ENCODE measurements around the gene TOP1.

TOP1 gene

DNA sequence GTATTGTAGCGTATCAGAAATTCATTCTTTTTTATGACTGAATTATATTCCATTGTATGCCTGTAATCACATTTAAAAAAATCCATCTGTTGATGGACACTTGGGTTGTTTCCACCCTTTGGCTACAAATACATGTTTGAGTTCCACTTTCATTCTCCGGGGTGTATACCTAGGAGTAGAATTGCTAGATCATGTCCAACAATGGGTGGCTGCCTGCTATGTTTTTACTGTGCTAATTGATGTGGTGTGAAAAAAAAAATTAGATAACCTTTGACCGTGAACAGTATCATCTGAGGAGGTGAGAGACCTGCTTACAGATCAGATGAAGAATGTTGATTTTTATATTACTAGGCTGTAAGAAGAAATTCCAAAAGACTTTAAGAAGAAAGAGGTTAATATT lies 37.1 kb downstream of the TOP1 start:
- H3K36me3 ChIP-seq (ENCODE audit: insufficient read depth, low read length), result peaks cover 14% of the 10 kb centered on the region
- no peaks in the 10 kb centered on the region for H3K4me1 ChIP-seq (ENCODE audit: insufficient read depth, low read length)
- H3K27me3 ChIP-seq (ENCODE audit: control insufficient read depth in 1 of 2, insufficient read depth in 2 of 2, low read length in 2 of 2), result no peaks in the 10 kb centered on the region
- H3K9ac ChIP-seq (ENCODE audit: low read length), result no peak overlapping the region
- no peak overlapping the region for H3K27ac ChIP-seq (ENCODE audit: low read depth, low read length)
- no peak overlapping the region for H3K4me3 ChIP-seq (ENCODE audit: low read depth in 1 of 2, low read length in 2 of 2)
- no peaks in the 10 kb centered on the region for H3K9me3 ChIP-seq (ENCODE audit: low read length)

GRCh38 chr20:41068806-41069205 lies 40.2 kb downstream of the TOP1 start:
- H3K36me3 ChIP-seq (ENCODE audit: insufficient read depth, low read length), result peaks cover 8% of the 10 kb centered on the region
- no peak overlapping the region for H3K9ac ChIP-seq (ENCODE audit: low read length)
- H3K27me3 ChIP-seq (ENCODE audit: control insufficient read depth in 1 of 2, insufficient read depth in 2 of 2, low read length in 2 of 2), result no peaks in the 10 kb centered on the region
- no peak overlapping the region for H3K27ac ChIP-seq (ENCODE audit: low read depth, low read length)
- H3K9me3 ChIP-seq (ENCODE audit: low read length), result no peaks in the 10 kb centered on the region
- H3K4me3 ChIP-seq (ENCODE audit: low read depth in 1 of 2, low read length in 2 of 2), result no peak overlapping the region
- H3K4me1 ChIP-seq (ENCODE audit: insufficient read depth, low read length), result peaks cover 23% of the 10 kb centered on the region

DNA sequence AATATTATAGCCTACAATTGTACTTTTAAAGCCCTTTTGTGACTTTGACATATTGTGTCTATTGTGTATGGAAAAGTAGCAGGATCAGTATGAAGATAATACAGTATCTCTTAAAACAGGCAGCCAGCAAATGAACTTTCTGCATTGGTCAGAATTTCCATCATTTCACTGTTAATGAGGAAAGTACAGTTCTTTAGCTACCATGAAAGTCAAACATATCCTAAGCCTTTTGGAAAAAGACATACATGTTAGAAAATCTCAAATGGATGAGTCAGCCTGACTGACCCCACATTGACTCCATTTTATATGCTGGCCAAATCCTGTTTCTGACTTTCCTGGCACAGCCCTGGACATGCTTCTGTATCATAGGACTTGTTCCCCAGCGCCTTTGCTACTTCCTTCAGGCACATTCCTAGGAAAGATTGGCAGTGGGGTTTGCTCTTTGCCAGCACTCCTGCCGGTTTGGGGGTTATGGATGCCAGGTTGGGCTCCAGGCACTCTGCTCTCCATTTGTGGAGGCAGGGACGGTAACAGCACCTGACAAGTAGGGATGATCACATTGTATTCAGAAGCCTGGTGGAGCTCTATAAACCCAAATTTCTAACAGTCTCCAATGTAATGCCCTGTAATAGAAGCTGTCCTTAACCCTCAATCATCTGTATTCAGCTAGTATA lies 43.7 kb downstream of the TOP1 start:
- peak overlapping the region; percentile 20 for H3K27ac ChIP-seq (ENCODE audit: low read depth, low read length)
- H3K27me3 ChIP-seq (ENCODE audit: control insufficient read depth in 1 of 2, insufficient read depth in 2 of 2, low read length in 2 of 2), result no peaks in the 10 kb centered on the region

GRCh38 chr20:41072915-41073314 lies 44.3 kb downstream of the TOP1 start:
- Histone ChIP-seq H3K27ac (ENCODE audit: low read depth, low read length) (no peak overlapping the region), H3K27me3 (ENCODE audit: control insufficient read depth in 1 of 2, insufficient read depth in 2 of 2, low read length in 2 of 2) (no peaks in the 10 kb centered on the region), H3K4me1 (ENCODE audit: insufficient read depth, low read length) (peaks cover 43% of the 10 kb centered on the region), H3K9me3 (ENCODE audit: low read length) (no peaks in the 10 kb centered on the region), H3K9ac (ENCODE audit: low read length) (no peak overlapping the region), H3K4me3 (ENCODE audit: low read depth in 1 of 2, low read length in 2 of 2) (no peak overlapping the region), H3K36me3 (ENCODE audit: insufficient read depth, low read length) (peaks cover 8% of the 10 kb centered on the region)

More for the DNA sequence above, 43.7 kb downstream of the TOP1 start:
- H3K4me1 ChIP-seq (ENCODE audit: insufficient read depth, low read length), result peaks cover 40% of the 10 kb centered on the region
- no peak overlapping the region for H3K4me3 ChIP-seq (ENCODE audit: low read depth in 1 of 2, low read length in 2 of 2)
- H3K9ac ChIP-seq (ENCODE audit: low read length), result no peak overlapping the region
- H3K36me3 ChIP-seq (ENCODE audit: insufficient read depth, low read length), result peaks cover 8% of the 10 kb centered on the region
- H3K9me3 ChIP-seq (ENCODE audit: low read length), result no peaks in the 10 kb centered on the region

GRCh38 chr20:41074441-41074840 lies 45.8 kb downstream of the TOP1 start:
- H3K27me3 ChIP-seq (ENCODE audit: control insufficient read depth in 1 of 2, insufficient read depth in 2 of 2, low read length in 2 of 2), result no peaks in the 10 kb centered on the region
- no peaks in the 10 kb centered on the region for H3K9me3 ChIP-seq (ENCODE audit: low read length)
- peaks cover 56% of the 10 kb centered on the region for H3K4me1 ChIP-seq (ENCODE audit: insufficient read depth, low read length)
- H3K36me3 ChIP-seq (ENCODE audit: insufficient read depth, low read length), result peaks cover 6% of the 10 kb centered on the region
- no peak overlapping the region for H3K27ac ChIP-seq (ENCODE audit: low read depth, low read length)
- H3K9ac ChIP-seq (ENCODE audit: low read length), result no peak overlapping the region
- no peak overlapping the region for H3K4me3 ChIP-seq (ENCODE audit: low read depth in 1 of 2, low read length in 2 of 2)

DNA sequence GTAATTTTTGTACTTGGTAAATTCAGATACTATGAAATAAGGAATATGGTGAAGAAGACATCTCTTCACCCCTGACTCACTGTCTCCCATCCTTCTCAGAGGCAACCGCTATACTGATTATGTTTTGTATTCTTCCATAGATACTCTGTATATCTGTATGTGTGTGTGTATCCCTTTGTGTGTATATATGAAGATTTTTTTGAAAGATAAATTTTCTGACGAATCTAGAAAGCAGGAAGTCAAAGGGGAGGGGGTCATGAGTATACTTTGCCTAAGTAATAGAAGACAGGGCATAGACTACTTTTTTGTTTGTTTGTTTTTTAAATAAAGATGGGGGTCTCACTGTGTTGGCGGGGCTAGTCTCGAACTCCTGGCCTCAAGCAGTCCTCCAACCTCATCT lies 48.2 kb downstream of the TOP1 start:
- Histone ChIP-seq H3K4me1 (ENCODE audit: insufficient read depth, low read length) (peaks cover 55% of the 10 kb centered on the region), H3K27ac (ENCODE audit: low read depth, low read length) (no peak overlapping the region), H3K27me3 (ENCODE audit: control insufficient read depth in 1 of 2, insufficient read depth in 2 of 2, low read length in 2 of 2) (no peaks in the 10 kb centered on the region), H3K36me3 (ENCODE audit: insufficient read depth, low read length) (peaks cover 17% of the 10 kb centered on the region), H3K4me3 (ENCODE audit: low read depth in 1 of 2, low read length in 2 of 2) (no peak overlapping the region), H3K9ac (ENCODE audit: low read length) (no peak overlapping the region), H3K9me3 (ENCODE audit: low read length) (no peaks in the 10 kb centered on the region)

DNA sequence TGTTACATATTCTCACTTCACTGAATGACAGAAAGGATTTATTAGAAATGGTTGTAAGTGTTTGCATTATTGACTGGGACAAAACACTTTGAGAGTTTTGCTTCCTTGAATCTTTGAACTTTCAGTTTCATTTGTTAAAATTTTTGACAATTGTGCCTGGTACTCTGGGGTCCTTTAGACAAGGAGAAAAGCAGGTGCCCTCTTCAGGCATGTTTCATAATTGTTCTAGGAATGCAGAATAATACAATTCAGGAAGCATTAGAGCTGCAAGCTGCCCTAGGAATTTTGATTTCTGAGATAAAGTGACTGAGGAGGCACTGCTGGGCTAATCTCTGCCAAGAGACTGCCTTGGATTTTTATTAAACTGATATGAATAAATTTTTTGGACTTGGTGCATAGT lies 49.7 kb downstream of the TOP1 start:
- Histone ChIP-seq H3K27me3 (ENCODE audit: control insufficient read depth in 1 of 2, insufficient read depth in 2 of 2, low read length in 2 of 2) (no peaks in the 10 kb centered on the region), H3K27ac (ENCODE audit: low read depth, low read length) (no peak overlapping the region), H3K9ac (ENCODE audit: low read length) (no peak overlapping the region), H3K4me3 (ENCODE audit: low read depth in 1 of 2, low read length in 2 of 2) (no peak overlapping the region), H3K9me3 (ENCODE audit: low read length) (no peaks in the 10 kb centered on the region), H3K36me3 (ENCODE audit: insufficient read depth, low read length) (peaks cover 27% of the 10 kb centered on the region), H3K4me1 (ENCODE audit: insufficient read depth, low read length) (peaks cover 39% of the 10 kb centered on the region)

DNA sequence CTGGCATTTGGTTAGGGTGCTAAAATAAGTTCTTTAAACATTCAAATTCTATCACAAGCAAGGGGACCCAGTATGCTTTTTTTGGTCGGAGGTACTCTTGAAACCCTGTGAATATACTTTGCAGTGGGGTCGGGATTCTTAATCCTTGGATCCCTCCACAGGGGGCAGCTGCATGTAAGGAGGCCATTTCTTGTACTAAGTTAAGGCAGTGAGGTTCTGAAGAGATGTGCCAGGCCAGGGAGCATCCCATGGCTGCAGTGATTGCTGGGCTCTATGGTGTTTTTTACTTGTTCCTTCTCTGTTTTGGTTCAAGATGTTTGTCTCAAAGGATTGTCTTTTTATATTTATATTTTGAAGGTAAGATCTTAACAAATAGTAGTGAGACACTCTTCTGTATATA lies 50.4 kb downstream of the TOP1 start:
- peaks cover 34% of the 10 kb centered on the region for H3K36me3 ChIP-seq (ENCODE audit: insufficient read depth, low read length)
- H3K27me3 ChIP-seq (ENCODE audit: control insufficient read depth in 1 of 2, insufficient read depth in 2 of 2, low read length in 2 of 2), result no peaks in the 10 kb centered on the region
- H3K4me1 ChIP-seq (ENCODE audit: insufficient read depth, low read length), result peaks cover 34% of the 10 kb centered on the region
- H3K4me3 ChIP-seq (ENCODE audit: low read depth in 1 of 2, low read length in 2 of 2), result no peak overlapping the region
- H3K9ac ChIP-seq (ENCODE audit: low read length), result no peak overlapping the region
- no peak overlapping the region for H3K27ac ChIP-seq (ENCODE audit: low read depth, low read length)
- H3K9me3 ChIP-seq (ENCODE audit: low read length), result no peaks in the 10 kb centered on the region

DNA sequence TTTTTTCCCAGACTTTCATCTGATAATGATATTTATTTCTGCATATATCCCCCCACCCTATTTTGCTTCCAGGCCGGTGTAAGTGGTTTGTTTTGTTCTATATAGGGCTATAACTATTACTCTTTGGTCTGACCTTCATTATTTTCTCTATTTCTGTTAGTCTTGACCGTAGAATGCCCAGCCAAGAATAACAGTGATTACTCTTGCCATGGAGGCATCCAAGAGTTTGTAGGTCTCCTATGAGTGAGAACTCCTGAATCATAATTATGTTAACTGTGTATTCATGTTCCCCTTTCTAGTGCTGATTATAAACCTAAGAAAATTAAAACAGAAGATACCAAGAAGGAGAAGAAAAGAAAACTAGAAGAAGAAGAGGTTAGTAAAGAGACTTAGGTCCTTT lies 52.2 kb downstream of the TOP1 start:
- Histone ChIP-seq H3K36me3 (ENCODE audit: insufficient read depth, low read length) (peaks cover 49% of the 10 kb centered on the region), H3K27ac (ENCODE audit: low read depth, low read length) (no peak overlapping the region), H3K9me3 (ENCODE audit: low read length) (no peaks in the 10 kb centered on the region), H3K4me1 (ENCODE audit: insufficient read depth, low read length) (peaks cover 23% of the 10 kb centered on the region), H3K27me3 (ENCODE audit: control insufficient read depth in 1 of 2, insufficient read depth in 2 of 2, low read length in 2 of 2) (no peaks in the 10 kb centered on the region), H3K4me3 (ENCODE audit: low read depth in 1 of 2, low read length in 2 of 2) (no peak overlapping the region), H3K9ac (ENCODE audit: low read length) (no peak overlapping the region)

- no peak overlapping the region for H3K9ac ChIP-seq (ENCODE audit: low read length)
- peaks cover 49% of the 10 kb centered on the region for H3K36me3 ChIP-seq (ENCODE audit: insufficient read depth, low read length)
- peaks cover 18% of the 10 kb centered on the region for H3K4me1 ChIP-seq (ENCODE audit: insufficient read depth, low read length)
- H3K4me3 ChIP-seq (ENCODE audit: low read depth in 1 of 2, low read length in 2 of 2), result no peak overlapping the region
- H3K27me3 ChIP-seq (ENCODE audit: control insufficient read depth in 1 of 2, insufficient read depth in 2 of 2, low read length in 2 of 2), result no peaks in the 10 kb centered on the region
- H3K9me3 ChIP-seq (ENCODE audit: low read length), result no peaks in the 10 kb centered on the region
- no peak overlapping the region for H3K27ac ChIP-seq (ENCODE audit: low read depth, low read length)
Observed at GRCh38 chr20:41081276-41081814, 52.7 kb downstream of the TOP1 start.

GRCh38 chr20:41082306-41082705 lies 53.7 kb downstream of the TOP1 start:
- peaks cover 53% of the 10 kb centered on the region for H3K36me3 ChIP-seq (ENCODE audit: insufficient read depth, low read length)
- H3K4me3 ChIP-seq (ENCODE audit: low read depth in 1 of 2, low read length in 2 of 2), result no peak overlapping the region
- H3K27me3 ChIP-seq (ENCODE audit: control insufficient read depth in 1 of 2, insufficient read depth in 2 of 2, low read length in 2 of 2), result no peaks in the 10 kb centered on the region
- no peak overlapping the region for H3K27ac ChIP-seq (ENCODE audit: low read depth, low read length)
- no peak overlapping the region for H3K9ac ChIP-seq (ENCODE audit: low read length)
- no peaks in the 10 kb centered on the region for H3K9me3 ChIP-seq (ENCODE audit: low read length)
- H3K4me1 ChIP-seq (ENCODE audit: insufficient read depth, low read length), result peaks cover 18% of the 10 kb centered on the region

- peaks cover 45% of the 10 kb centered on the region for H3K36me3 ChIP-seq (ENCODE audit: insufficient read depth, low read length)
- H3K4me3 ChIP-seq (ENCODE audit: low read depth in 1 of 2, low read length in 2 of 2), result no peak overlapping the region
- H3K4me1 ChIP-seq (ENCODE audit: insufficient read depth, low read length), result no peaks in the 10 kb centered on the region
- no peak overlapping the region for H3K9ac ChIP-seq (ENCODE audit: low read length)
- no peaks in the 10 kb centered on the region for H3K9me3 ChIP-seq (ENCODE audit: low read length)
- no peaks in the 10 kb centered on the region for H3K27me3 ChIP-seq (ENCODE audit: control insufficient read depth in 1 of 2, insufficient read depth in 2 of 2, low read length in 2 of 2)
- H3K27ac ChIP-seq (ENCODE audit: low read depth, low read length), result no peak overlapping the region
Observed at GRCh38 chr20:41085606-41086005, 57.0 kb downstream of the TOP1 start.

Measured in muscle layer of colon (tissue), 2 donors.